Prostate gland (tissue), 2 donors: Measurements from ENCODE around the gene HAO2.

Experiments
- CTCF ChIP-seq, 4 experiments: fragments of 200-600 bp in 2 of 4; fragments of 450-650 bp in 2 of 4; sonication (generic) in 2 of 4; IDR thresholded peaks; 1 replicate in 3 of 4; 2 replicates in 1 of 4; pipeline ENCODE4 v1.5.1; 2016 to 2019; ENCODE audit warnings: antibody characterized with exemption in 4 of 4, mild to moderate bottlenecking in 2 of 4, moderate library complexity in 2 of 4
- POLR2A ChIP-seq: fragments of 450-650 bp; IDR thresholded peaks from one replicate; pipeline ENCODE4 v1.6.1; 2016; ENCODE audit warnings: antibody characterized with exemption, mild to moderate bottlenecking

GRCh38 chr1:119435052-119435451, 66.5 kb downstream of the HAO2 start:
- TF ChIP-seq POLR2A (no peak), CTCF (IDR thresholded peaks at IDR 0.05) (no peak)
